GM10266 (cell line): ENCODE measurements around the gene C1orf56.

ENCODE experiments used
- DNase-seq: peaks from one replicate; pipeline ENCODE4 v3.0.0; 2012; ENCODE audit errors: extremely low spot score
- CTCF ChIP-seq: IDR thresholded peaks from 2 replicates; pipeline ENCODE4 v1.5.1; 2012; ENCODE audit warnings: mild to moderate bottlenecking, low read depth; ENCODE audit not compliant: control insufficient read depth, insufficient read depth; ENCODE audit errors: missing control alignments

The C1orf56 gene

GRCh38 chr1:151060657-151061421 is 13.3 kb downstream of the C1orf56 start:
- TF ChIP-seq CTCF: no peak
- DNase-seq: no peak

GRCh38 chr1:151061704-151062103 is 14.2 kb downstream of the C1orf56 start:
- DNase-seq: no peak
- TF ChIP-seq CTCF: no peak

DNA sequence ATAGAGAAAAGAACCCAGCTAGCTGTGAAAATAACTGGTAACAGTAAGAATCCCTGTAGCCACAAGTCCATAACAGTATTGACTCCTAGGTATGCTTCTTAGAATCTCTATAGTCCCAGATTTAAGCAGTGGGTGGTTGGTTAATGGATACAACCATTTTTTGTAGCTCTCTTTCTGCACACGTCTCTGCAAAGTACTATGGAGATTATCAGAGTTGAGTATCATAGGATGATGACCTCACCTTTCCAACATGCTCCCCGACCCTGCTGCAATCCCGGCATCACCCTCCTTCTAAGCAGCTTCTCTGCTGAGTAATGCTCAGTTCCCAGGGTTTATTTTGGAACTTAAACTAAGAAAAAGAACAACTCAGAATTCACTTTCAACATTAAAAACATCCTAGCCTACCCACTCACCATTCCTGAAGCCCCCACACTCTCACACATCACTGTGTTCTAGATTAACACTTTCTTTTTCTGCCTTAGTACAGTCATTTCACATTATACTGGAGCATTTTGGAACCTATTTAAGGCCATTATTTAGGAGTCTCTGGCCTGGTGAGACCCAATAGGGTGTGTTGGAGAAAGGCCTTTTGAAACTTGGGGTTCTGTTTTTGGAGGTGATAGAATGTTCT is 15.3 kb downstream of the C1orf56 start:
- DNase-seq: no peak
- TF ChIP-seq CTCF: no peak

GRCh38 chr1:151065089-151065645 is 17.6 kb downstream of the C1orf56 start:
- no peak for TF ChIP-seq CTCF
- no peak for DNase-seq

- TF ChIP-seq CTCF: no peak
- no peak for DNase-seq
Measured at GRCh38 chr1:151067185-151067584, 19.6 kb downstream of the C1orf56 start.

GRCh38 chr1:151069103-151069486 is 21.5 kb downstream of the C1orf56 start:
- no peak for DNase-seq
- TF ChIP-seq CTCF: no peak

- peak; percentile 95 for TF ChIP-seq CTCF
- DNase-seq: peak; percentile 89
Measured at GRCh38 chr1:151070474-151071276, 23.1 kb downstream of the C1orf56 start, which contains the start of gene GABPB2. GABPB2 (plus strand) TSS chr1:151070761; CDS start chr1:151088190, 17,429 bp downstream.
